Measurements from ENCODE around the gene TOMM70.

- TF ChIP-seq MYC (IDR thresholded peaks at IDR 0.05; ENCODE audit: low read depth, low read length) (no peak), CTCF (IDR thresholded peaks at IDR 0.05; ENCODE audit: extremely low read depth in 1 of 2, insufficient read depth in 1 of 2, low read depth in 1 of 2, low read length in 2 of 2) (no peak), MAX (IDR thresholded peaks at IDR 0.05; ENCODE audit: insufficient read depth, insufficient read length) (no peak), GATA2 (IDR thresholded peaks at IDR 0.05; ENCODE audit: insufficient read depth, insufficient read length, low read depth, low read length) (no peak), POLR2A (IDR thresholded peaks at IDR 0.05; ENCODE audit: low read depth, low read length) (no peak), POLR2AphosphoS5 (IDR thresholded peaks at IDR 0.05; ENCODE audit: insufficient read depth, low read depth, low read length) (no peak)
Measured at GRCh38 chr3:100416863-100417262, 16.0 kb upstream of the TOMM70 start.

Data from endothelial cell of umbilical vein (primary cell).